Cardiac muscle cell (in vitro differentiated cells and primary cell): ENCODE data around the gene GLB1L3. TPM values are rescaled to one million over a fixed set of nuclear protein-coding genes. Genes with fewer than 3 reads are reported as not detected.

Experiments used
- DNase-seq, 2 donors: peaks; one replicate each; pipeline versions ENCODE4 v3.0.0 to v3.0.0-alpha.2; 2010 to 2017; ENCODE audit warnings: low read depth in 1 of 2, low spot score in 1 of 2
- H3K27ac ChIP-seq: fragments of 200-600 bp; sonication (generic); 2 replicates; pipeline ENCODE4 v1.5.1; 2016
- H3K27me3 ChIP-seq: fragments of 200-600 bp; sonication (generic); 2 replicates; pipeline ENCODE4 v1.6.0; 2016; ENCODE audit warnings: control low read depth
- H3K36me3 ChIP-seq: fragments of 200-600 bp; sonication (generic); 2 replicates; pipeline ENCODE4 v1.5.1; 2016; ENCODE audit warnings: control low read depth
- H3K4me1 ChIP-seq: fragments of 200-600 bp; sonication (generic); 2 replicates; pipeline ENCODE4 v1.8.1; 2017; ENCODE audit warnings: low read depth, mild to moderate bottlenecking, mixed run types
- H3K4me3 ChIP-seq: fragments of 200-600 bp; sonication (generic); 2 replicates; pipeline ENCODE4 v1.5.1; 2016; ENCODE audit warnings: mild to moderate bottlenecking
- H3K9me3 ChIP-seq: fragments of 200-600 bp; sonication (generic); 2 replicates; pipeline ENCODE4 v1.5.1; 2017; ENCODE audit warnings: low read depth, mild to moderate bottlenecking, control low read depth
- CTCF ChIP-seq: IDR thresholded peaks from 2 replicates; pipeline ENCODE4 v1.5.1; 2012; ENCODE audit warnings: low read depth, mild to moderate bottlenecking, low read length
- polyA plus RNA-seq: library from polyadenylated mRNA; unstranded; fragments of >200 nt; fragmentation: Nextera tagmentation; extraction: Ambion mirVana; gene quantifications from 2 replicates; pipeline ENCODE4 v1.2.1, GENCODE V29; 2016
- total RNA-seq: library from RNA; depleted of rRNA; stranded (reverse); fragments of >200 nt; gene quantifications from 2 replicates; pipeline ENCODE4 v1.2.3, GENCODE V29; 2016

The GLB1L3 gene
- total and polyA plus RNA-seq, 2 experiments from 2014 or later: not detected

GRCh38 chr11:134338068-134338467 is 61.9 kb downstream of the GLB1L3 start:
- TF ChIP-seq CTCF: no peak
- no peak for DNase-seq

GRCh38 chr11:134338654-134339053 is 62.5 kb downstream of the GLB1L3 start:
- DNase-seq: no peak
- TF ChIP-seq CTCF: no peak
- Histone ChIP-seq H3K27ac (no peak overlapping the region), H3K4me1 (no peaks in the 10 kb centered on the region), H3K27me3 (peaks cover 24% of the 10 kb centered on the region), H3K36me3 (no peaks in the 10 kb centered on the region), H3K9me3 (no peaks in the 10 kb centered on the region), H3K4me3 (no peak overlapping the region)

More at GRCh38 chr11:134338068-134338467, 61.9 kb downstream of the GLB1L3 start:
- H3K36me3 ChIP-seq: no peaks in the 10 kb centered on the region
- no peaks in the 10 kb centered on the region for H3K9me3 ChIP-seq
- H3K27ac ChIP-seq: no peak overlapping the region
- H3K27me3 ChIP-seq: peaks cover 30% of the 10 kb centered on the region
- H3K4me1 ChIP-seq: no peaks in the 10 kb centered on the region
- H3K4me3 ChIP-seq: no peak overlapping the region

- H3K4me1 ChIP-seq: no peaks in the 10 kb centered on the region
These were observed 63.6 kb downstream of the GLB1L3 start for GRCh38 chr11:134339756-134340155.

GRCh38 chr11:134340354-134340964 is 64.3 kb downstream of the GLB1L3 start:
- no peak for DNase-seq
- no peak for TF ChIP-seq CTCF

More at GRCh38 chr11:134339756-134340155, 63.6 kb downstream of the GLB1L3 start:
- no peak overlapping the region for H3K27ac ChIP-seq
- TF ChIP-seq CTCF: no peak
- H3K9me3 ChIP-seq: no peaks in the 10 kb centered on the region
- H3K27me3 ChIP-seq: peaks cover 13% of the 10 kb centered on the region
- DNase-seq: no peak
- no peak overlapping the region for H3K4me3 ChIP-seq
- no peaks in the 10 kb centered on the region for H3K36me3 ChIP-seq

GRCh38 chr11:134341805-134342571 is 65.8 kb downstream of the GLB1L3 start:
- Histone ChIP-seq H3K9me3 (no peaks in the 10 kb centered on the region), H3K36me3 (no peaks in the 10 kb centered on the region), H3K27me3 (no peaks in the 10 kb centered on the region), H3K27ac (no peak overlapping the region), H3K4me3 (no peak overlapping the region), H3K4me1 (no peaks in the 10 kb centered on the region)
- TF ChIP-seq CTCF: no peak
- DNase-seq: no peak

More at GRCh38 chr11:134340354-134340964, 64.3 kb downstream of the GLB1L3 start:
- Histone ChIP-seq H3K27me3 (peaks cover 6% of the 10 kb centered on the region), H3K9me3 (no peaks in the 10 kb centered on the region), H3K36me3 (no peaks in the 10 kb centered on the region), H3K4me3 (no peak overlapping the region), H3K4me1 (no peaks in the 10 kb centered on the region), H3K27ac (no peak overlapping the region)
